Trophoblast cell (in vitro differentiated cells and primary cell): ENCODE results near the gene FOXO6.

Experiments used
- DNase-seq, 2 donors: peaks; one replicate each; pipeline ENCODE4 v3.0.0-alpha.2; 2016
- H2AFZ ChIP-seq: 2 replicates; pipeline ENCODE4 v1.6.1; 2013; ENCODE audit warnings: low read length, moderate library complexity, mild to moderate bottlenecking; ENCODE audit not compliant: insufficient read depth, poor library complexity
- H2AK5ac ChIP-seq: 2 replicates; pipeline ENCODE4 v1.6.1; 2013; ENCODE audit warnings: mild to moderate bottlenecking, low read length
- H2BK120ac ChIP-seq: 2 replicates; pipeline ENCODE4 v1.6.1; 2013; ENCODE audit warnings: low read length, mild to moderate bottlenecking, moderate library complexity; ENCODE audit not compliant: insufficient read depth, poor library complexity
- H2BK12ac ChIP-seq: 2 replicates; pipeline ENCODE4 v1.6.1; 2013; ENCODE audit warnings: mild to moderate bottlenecking, low read length, moderate library complexity
- H2BK5ac ChIP-seq: 2 replicates; pipeline ENCODE4 v1.6.1; 2013; ENCODE audit warnings: low read length, low read depth, moderate library complexity, mild to moderate bottlenecking; ENCODE audit not compliant: poor library complexity
- H3K14ac ChIP-seq: 2 replicates; pipeline ENCODE4 v1.6.1; 2013; ENCODE audit warnings: mild to moderate bottlenecking, low read length
- H3K18ac ChIP-seq: 2 replicates; pipeline ENCODE4 v1.6.1; 2013; ENCODE audit warnings: mild to moderate bottlenecking, low read length
- H3K23ac ChIP-seq: 2 replicates; pipeline ENCODE4 v1.6.1; 2013; ENCODE audit warnings: low read length
- H3K27ac ChIP-seq: 2 replicates; pipeline ENCODE4 v1.5.1; 2013; ENCODE audit warnings: low read depth, mild to moderate bottlenecking, inconsistent platforms, low read length, moderate library complexity
- H3K27me3 ChIP-seq: 2 replicates; pipeline ENCODE4 v1.6.1; 2013; ENCODE audit warnings: inconsistent platforms, mild to moderate bottlenecking, low read length, moderate library complexity; ENCODE audit not compliant: insufficient read depth
- H3K36me3 ChIP-seq, 2 experiments: 1 replicate in 1 of 2; 2 replicates in 1 of 2; pipeline ENCODE4 v1.6.1; 2013; ENCODE audit warnings: low read length in 2 of 2, mild to moderate bottlenecking in 2 of 2, moderate library complexity in 1 of 2; ENCODE audit not compliant: insufficient read depth in 2 of 2, control insufficient read depth in 1 of 2
- H3K4ac ChIP-seq: 2 replicates; pipeline ENCODE4 v1.6.1; 2013; ENCODE audit warnings: low read depth, mild to moderate bottlenecking, low read length, moderate library complexity
- H3K4me1 ChIP-seq, 2 experiments: 1 replicate in 1 of 2; 2 replicates in 1 of 2; pipeline ENCODE4 v1.6.1; 2013; ENCODE audit warnings: low read length in 2 of 2, mild to moderate bottlenecking in 2 of 2, moderate library complexity in 1 of 2; ENCODE audit not compliant: insufficient read depth in 2 of 2, control insufficient read depth in 1 of 2
- H3K4me2 ChIP-seq: 2 replicates; pipeline ENCODE4 v1.6.1; 2013; ENCODE audit warnings: inconsistent platforms, mild to moderate bottlenecking, low read length, moderate library complexity
- H3K4me3 ChIP-seq: 2 replicates; pipeline ENCODE4 v1.5.1; 2013; ENCODE audit warnings: mild to moderate bottlenecking, low read depth, low read length, inconsistent platforms
- H3K79me1 ChIP-seq: one replicate; pipeline ENCODE4 v1.6.1; 2013; ENCODE audit warnings: low read length
- H3K79me2 ChIP-seq: 2 replicates; pipeline ENCODE4 v1.6.1; 2013; ENCODE audit warnings: low read length, mild to moderate bottlenecking; ENCODE audit not compliant: control insufficient read depth, insufficient read depth, poor library complexity
- H3K9ac ChIP-seq: 2 replicates; pipeline ENCODE4 v1.6.1; 2013; ENCODE audit warnings: mild to moderate bottlenecking, low read length
- H3K9me3 ChIP-seq: 2 replicates; pipeline ENCODE4 v1.6.1; 2013; ENCODE audit warnings: low read depth, mild to moderate bottlenecking, control low read depth, inconsistent platforms, low read length; ENCODE audit not compliant: insufficient read depth
- H4K12ac ChIP-seq: 2 replicates; pipeline ENCODE4 v1.6.1; 2013; ENCODE audit warnings: low read depth, mild to moderate bottlenecking, low read length, moderate library complexity
- H4K8ac ChIP-seq: 2 replicates; pipeline ENCODE4 v1.6.1; 2013; ENCODE audit warnings: low read depth, mild to moderate bottlenecking, low read length, moderate library complexity
- H4K91ac ChIP-seq: one replicate; pipeline ENCODE4 v1.6.1; 2013; ENCODE audit warnings: low read depth, mild to moderate bottlenecking, low read length, moderate library complexity
- WGBS: extraction: QIAGEN DNeasy Blood & Tissue Kit; methylation state at CpG from one replicate; pipeline ENCODE4 v1.1.7; 2013; ENCODE audit warnings: missing lambda C conversion rate; ENCODE audit not compliant: insufficient read length, insufficient coverage; ENCODE audit errors: extremely low coverage; 5-methylcytosine and 5-hydroxymethylcytosine counted together

Gene FOXO6

GRCh38 chr1:41319106-41319755, 42.0 kb upstream of the FOXO6 start:
- Histone ChIP-seq H3K79me2 (no peaks in the 10 kb centered on the region), H2AK5ac (no peak overlapping the region), H2AFZ (no peak overlapping the region), H2BK5ac (no peak overlapping the region), H3K4ac (no peak overlapping the region), H3K14ac (no peak overlapping the region), H4K12ac (no peak overlapping the region), H3K18ac (no peak overlapping the region), H3K27ac (no peak overlapping the region), H3K9ac (no peak overlapping the region), H3K4me3 (no peak overlapping the region), H3K9me3 (peaks cover 2% of the 10 kb centered on the region), H3K79me1 (peaks cover 6% of the 10 kb centered on the region), H3K27me3 (no peaks in the 10 kb centered on the region), H3K4me1 (peaks cover 9 to 12% of the 10 kb centered on the region in 2 experiments), H2BK12ac (no peak overlapping the region), H3K4me2 (no peak overlapping the region), H3K23ac (no peak overlapping the region), H4K91ac (peak overlapping the region; percentile 17), H3K36me3 (no peaks in the 10 kb centered on the region), H4K8ac (no peak overlapping the region), H2BK120ac (peak overlapping the region; percentile 1)
- no CpG with 5 or more reads among the region's 2 CpGs for WGBS
- no peak for DNase-seq

- Histone ChIP-seq H4K8ac (no peak overlapping the region), H3K9me3 (peaks cover 2% of the 10 kb centered on the region), H4K12ac (no peak overlapping the region), H2AK5ac (no peak overlapping the region), H3K27me3 (no peaks in the 10 kb centered on the region), H3K4me1 (peaks cover 6 to 12% of the 10 kb centered on the region in 2 experiments), H3K27ac (no peak overlapping the region), H3K4ac (no peak overlapping the region), H4K91ac (peak overlapping the region; percentile 29), H2BK5ac (no peak overlapping the region), H3K23ac (no peak overlapping the region), H3K18ac (no peak overlapping the region), H3K14ac (peak overlapping the region; percentile 12), H2AFZ (no peak overlapping the region), H3K36me3 (no peaks in the 10 kb centered on the region), H3K79me1 (peaks cover 10% of the 10 kb centered on the region), H3K9ac (no peak overlapping the region), H3K4me2 (no peak overlapping the region), H2BK12ac (no peak overlapping the region), H2BK120ac (no peak overlapping the region), H3K4me3 (no peak overlapping the region), H3K79me2 (no peaks in the 10 kb centered on the region)
- no CpG with 5 or more reads among the region's 12 CpGs for WGBS
- DNase-seq = no peak
These were observed 41.2 kb upstream of the FOXO6 start for GRCh38 chr1:41319807-41320711.

DNA sequence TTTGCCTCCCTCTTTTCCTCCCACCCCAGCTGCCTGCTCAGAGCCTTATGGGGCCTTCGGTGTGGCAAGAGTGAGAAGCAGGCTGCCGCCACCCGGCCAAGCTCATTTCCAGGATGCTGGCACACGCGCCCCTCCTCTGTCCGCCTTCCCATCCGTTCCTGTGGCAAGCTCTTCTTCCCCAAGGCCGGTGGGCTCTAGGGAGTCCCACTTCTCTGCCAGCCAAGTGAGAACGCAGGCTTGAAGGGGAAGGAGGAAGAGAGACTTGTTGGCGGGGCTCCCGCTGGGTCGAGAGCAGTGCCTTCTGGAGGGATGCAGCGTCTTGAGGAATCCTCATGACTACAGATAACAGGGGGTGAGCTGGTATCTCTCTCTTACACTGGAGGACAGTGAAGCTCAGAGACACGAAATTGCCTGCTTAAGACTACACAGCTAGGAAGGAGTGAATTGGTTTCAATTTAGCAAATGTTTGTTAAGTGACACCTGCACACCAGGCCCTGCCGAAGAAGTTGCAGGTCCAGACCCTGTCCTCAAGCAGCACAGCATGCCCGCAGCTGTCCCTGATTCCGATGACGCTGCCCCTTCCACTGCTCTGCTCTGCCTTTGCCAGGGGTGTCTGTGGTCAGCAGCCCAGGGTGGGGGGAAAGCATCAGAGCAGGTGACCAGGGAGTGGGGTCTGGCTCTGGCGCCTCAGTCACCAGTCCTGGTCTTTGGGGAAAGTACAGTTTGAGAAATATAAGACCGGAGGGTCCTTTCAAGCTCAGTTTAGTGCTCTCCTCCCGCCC, 40.1 kb upstream of the FOXO6 start:
- Histone ChIP-seq H3K18ac (no peak overlapping the region), H4K8ac (no peak overlapping the region), H3K79me2 (no peaks in the 10 kb centered on the region), H3K4ac (no peak overlapping the region), H3K27ac (no peak overlapping the region), H4K12ac (no peak overlapping the region), H3K4me1 (peaks cover 6 to 12% of the 10 kb centered on the region in 2 experiments), H3K4me3 (no peak overlapping the region), H4K91ac (peak overlapping the region; percentile 30), H2BK120ac (no peak overlapping the region), H3K23ac (no peak overlapping the region), H3K79me1 (peaks cover 10% of the 10 kb centered on the region), H3K4me2 (no peak overlapping the region), H2BK5ac (no peak overlapping the region), H3K27me3 (no peaks in the 10 kb centered on the region), H3K9ac (no peak overlapping the region), H2BK12ac (peak overlapping the region; percentile 10), H2AK5ac (no peak overlapping the region), H3K14ac (no peak overlapping the region), H2AFZ (no peak overlapping the region), H3K36me3 (no peaks in the 10 kb centered on the region), H3K9me3 (peaks cover 2% of the 10 kb centered on the region)
- no CpG with 5 or more reads among the region's 21 CpGs for WGBS
- no peak for DNase-seq

GRCh38 chr1:41322101-41322661, 39.1 kb upstream of the FOXO6 start:
- no peak overlapping the region for H3K18ac ChIP-seq
- WGBS = no CpG with 5 or more reads among the region's 8 CpGs
- peaks cover 3 to 9% of the 10 kb centered on the region in 2 experiments for H3K4me1 ChIP-seq
- H4K91ac ChIP-seq = no peak overlapping the region
- peaks cover 11% of the 10 kb centered on the region for H3K79me1 ChIP-seq
- H2AK5ac ChIP-seq = no peak overlapping the region
- no peak overlapping the region for H3K27ac ChIP-seq
- peak overlapping the region; percentile 35 for H2BK12ac ChIP-seq
- H2BK5ac ChIP-seq = no peak overlapping the region
- H4K8ac ChIP-seq = no peak overlapping the region
- H3K9me3 ChIP-seq = peaks cover 2% of the 10 kb centered on the region
- no peak overlapping the region for H3K4me2 ChIP-seq
- H2BK120ac ChIP-seq = no peak overlapping the region
- H3K27me3 ChIP-seq = no peaks in the 10 kb centered on the region
- H3K4ac ChIP-seq = no peak overlapping the region
- DNase-seq = no peak
- no peak overlapping the region for H4K12ac ChIP-seq
- H3K79me2 ChIP-seq = no peaks in the 10 kb centered on the region
- H3K4me3 ChIP-seq = no peak overlapping the region
- H3K14ac ChIP-seq = no peak overlapping the region
- H3K23ac ChIP-seq = no peak overlapping the region
- no peak overlapping the region for H2AFZ ChIP-seq
- no peaks in the 10 kb centered on the region for H3K36me3 ChIP-seq
- H3K9ac ChIP-seq = no peak overlapping the region
